NOMO-1 treated with DMSO at 0.1 percent for 48 hours (cell line): ENCODE measurements around the gene BBS2.
"Not testable (repeated sequence)": the region's sequence is repeated elsewhere in the genome, so short reads cannot be mapped to it uniquely, and the experiment has no call there.

Experiments
- DNase-seq: peaks from one replicate; lab custom pipeline; 2025; ENCODE audit not compliant: unreplicated experiment; lab: John Stamatoyannopoulos, UW

The BBS2 gene

GRCh38 chr16:56530872-56531271, 11.0 kb upstream of the BBS2 start:
- DNase-seq, result no peak

GRCh38 chr16:56525236-56525635, 5.4 kb upstream of the BBS2 start:
- no peak for DNase-seq

- no peak for DNase-seq
These were observed 390 bp upstream of the BBS2 start for GRCh38 chr16:56520251-56520577.

- no peak for DNase-seq
These were observed 1.4 kb downstream of the BBS2 start for GRCh38 chr16:56518425-56518824.

GRCh38 chr16:56517206-56517605, 2.6 kb downstream of the BBS2 start:
- DNase-seq, result no peak

- DNase-seq, result no peak
These were observed 4.2 kb downstream of the BBS2 start for GRCh38 chr16:56515665-56516064.

GRCh38 chr16:56514845-56515244, 5.0 kb downstream of the BBS2 start:
- DNase-seq, result no peak

- peak; percentile 81 for DNase-seq
These were observed 5.9 kb downstream of the BBS2 start for GRCh38 chr16:56513972-56514371.

- DNase-seq, result no peak
These were observed 6.7 kb downstream of the BBS2 start for GRCh38 chr16:56513091-56513490.

- no peak for DNase-seq
These were observed 7.8 kb downstream of the BBS2 start for GRCh38 chr16:56512025-56512424.

GRCh38 chr16:56510544-56510943, 9.3 kb downstream of the BBS2 start:
- DNase-seq, result no peak

GRCh38 chr16:56506941-56507340, 12.9 kb downstream of the BBS2 start:
- no peak for DNase-seq

- no peak for DNase-seq
These were observed 14.6 kb downstream of the BBS2 start for GRCh38 chr16:56505181-56505580.

- no peak for DNase-seq
These were observed 26.0 kb downstream of the BBS2 start for GRCh38 chr16:56493815-56494214.

GRCh38 chr16:56493126-56493525, 26.7 kb downstream of the BBS2 start:
- no peak for DNase-seq

- no peak for DNase-seq
These were observed 28.1 kb downstream of the BBS2 start for GRCh38 chr16:56491657-56492261.

- DNase-seq, result not testable (repeated sequence)
These were observed 31.0 kb downstream of the BBS2 start for GRCh38 chr16:56488868-56489267.

- no peak for DNase-seq
These were observed 31.8 kb downstream of the BBS2 start for GRCh38 chr16:56488035-56488434.

GRCh38 chr16:56483394-56483793, 36.4 kb downstream of the BBS2 start:
- DNase-seq, result no peak

- no peak for DNase-seq
These were observed 37.1 kb downstream of the BBS2 start for GRCh38 chr16:56482683-56483236.

- no peak for DNase-seq
These were observed 38.2 kb downstream of the BBS2 start for GRCh38 chr16:56481468-56482122.

- DNase-seq, result no peak
These were observed 38.9 kb downstream of the BBS2 start for GRCh38 chr16:56480776-56481467.
